HEK293 (cell line): ENCODE data around the gene ZNF579.

ENCODE experiments used
- CTCF ChIA-PET: fragments of 350-600 bp; formaldehyde crosslinking; extraction: SDS; loops from one replicate; lab custom pipeline; 2021; ENCODE audit warnings: antibody characterized with exemption; lab: Yijun Ruan, JAX
- POLR2A ChIA-PET: fragments of 300-600 bp; formaldehyde crosslinking; extraction: SDS; loops from one replicate; lab custom pipeline; 2020; ENCODE audit warnings: antibody characterized with exemption, inconsistent platforms; lab: Yijun Ruan, JAX
- H3K27ac ChIP-seq: fragments of 200-500 bp; sonication (Bioruptor generic); 2 replicates; pipeline ENCODE4 v1.5.1; 2014; ENCODE audit warnings: low read depth, low read length, control low read depth, inconsistent platforms; ENCODE audit errors: extremely low read depth
- H3K36me3 ChIP-seq, 2 experiments: fragments of 200-500 bp in 1 of 2; sonication (Bioruptor generic) in 1 of 2; 1 replicate in 1 of 2; 2 replicates in 1 of 2; pipeline ENCODE4 v1.5.1; 2014 to 2017; ENCODE audit warnings: inconsistent platforms in 2 of 2, low read length in 2 of 2; ENCODE audit not compliant: control insufficient read depth in 2 of 2, insufficient read depth in 1 of 2
- H3K4me1 ChIP-seq: fragments of 200-500 bp; sonication (Bioruptor generic); 2 replicates; pipeline ENCODE4 v1.5.1; 2014; ENCODE audit warnings: mild to moderate bottlenecking, low read length, inconsistent platforms; ENCODE audit not compliant: control insufficient read depth, insufficient read depth
- H3K4me3 ChIP-seq: 2 replicates; pipeline ENCODE4 v1.5.1; 2011; ENCODE audit warnings: low read depth, mild to moderate bottlenecking, control low read depth, low read length, moderate library complexity
- H3K9me3 ChIP-seq: fragments of 200-500 bp; sonication (Bioruptor generic); 2 replicates; pipeline ENCODE4 v1.5.1; 2014; ENCODE audit warnings: low read depth, low read length, inconsistent platforms; ENCODE audit not compliant: control insufficient read depth, insufficient read depth
- KLF1 ChIP-seq: fragments of 450-650 bp; formaldehyde crosslinking; IDR thresholded peaks from 2 replicates; pipeline ENCODE4 v1.5.1; 2016; ENCODE audit warnings: missing biosample characterization, missing genetic modification characterization
- KLF7 ChIP-seq: fragments of 450-650 bp; formaldehyde crosslinking; IDR thresholded peaks from 2 replicates; pipeline ENCODE4 v1.5.1; 2016; ENCODE audit warnings: missing biosample characterization, missing genetic modification characterization, borderline replicate concordance
- ZBTB21 ChIP-seq: fragments of 450-650 bp; formaldehyde crosslinking; IDR thresholded peaks from 2 replicates; pipeline ENCODE4 v1.5.1; 2017; ENCODE audit warnings: missing biosample characterization, missing genetic modification characterization
- ZNF112 ChIP-seq: fragments of 450-650 bp; formaldehyde crosslinking; IDR thresholded peaks from 2 replicates; pipeline ENCODE4 v1.5.0; 2017; ENCODE audit warnings: missing biosample characterization, missing genetic modification characterization
- ZNF174 ChIP-seq: fragments of 450-650 bp; formaldehyde crosslinking; IDR thresholded peaks from 2 replicates; pipeline ENCODE4 v1.5.0; 2017; ENCODE audit warnings: missing biosample characterization, mild to moderate bottlenecking, missing genetic modification characterization
- ZNF221 ChIP-seq: fragments of 450-650 bp; formaldehyde crosslinking; IDR thresholded peaks from 2 replicates; pipeline ENCODE4 v1.5.1; 2017; ENCODE audit warnings: missing biosample characterization, missing genetic modification characterization, borderline replicate concordance
- ZNF274 ChIP-seq, 2 experiments: fragments of 200-500 bp in 1 of 2; fragments of 450-650 bp in 1 of 2; sonication (Bioruptor generic) in 1 of 2; formaldehyde crosslinking in 1 of 2; IDR thresholded peaks; 2 replicates each; pipeline versions ENCODE4 v1.5.1 to v1.6.1; 2014 to 2016; ENCODE audit warnings: borderline replicate concordance in 1 of 2, inconsistent platforms in 1 of 2, low read length in 1 of 2, missing biosample characterization in 1 of 2, missing genetic modification characterization in 1 of 2
- ZNF311 ChIP-seq: fragments of 450-650 bp; formaldehyde crosslinking; IDR thresholded peaks from 2 replicates; pipeline ENCODE4 v1.5.1; 2017; ENCODE audit warnings: missing biosample characterization, missing genetic modification characterization, borderline replicate concordance
- ZNF354C ChIP-seq: fragments of 450-650 bp; formaldehyde crosslinking; IDR thresholded peaks from 2 replicates; pipeline ENCODE4 v1.5.1; 2016; ENCODE audit warnings: missing biosample characterization, missing genetic modification characterization, low read depth, borderline replicate concordance
- ZNF394 ChIP-seq: fragments of 450-650 bp; formaldehyde crosslinking; IDR thresholded peaks from 2 replicates; pipeline ENCODE4 v1.5.1; 2016; ENCODE audit warnings: missing biosample characterization, missing genetic modification characterization, mild to moderate bottlenecking, moderate library complexity, borderline replicate concordance
- ZNF510 ChIP-seq: fragments of 450-650 bp; formaldehyde crosslinking; IDR thresholded peaks from 2 replicates; pipeline ENCODE4 v1.5.1; 2018; ENCODE audit warnings: mild to moderate bottlenecking, missing genetic modification characterization, missing biosample characterization; ENCODE audit not compliant: insufficient replicate concordance
- ZNF548 ChIP-seq: fragments of 450-650 bp; formaldehyde crosslinking; IDR thresholded peaks from 2 replicates; pipeline ENCODE4 v1.5.1; 2016; ENCODE audit warnings: missing biosample characterization, missing genetic modification characterization
- ZNF560 ChIP-seq: fragments of 450-650 bp; formaldehyde crosslinking; IDR thresholded peaks from 2 replicates; pipeline ENCODE4 v1.5.1; 2017; ENCODE audit warnings: missing biosample characterization, missing genetic modification characterization, borderline replicate concordance
- ZNF629 ChIP-seq: fragments of 450-650 bp; formaldehyde crosslinking; IDR thresholded peaks from 2 replicates; pipeline ENCODE4 v1.5.1; 2017; ENCODE audit warnings: missing biosample characterization, missing genetic modification characterization
- ZNF707 ChIP-seq: fragments of 450-650 bp; formaldehyde crosslinking; IDR thresholded peaks from 2 replicates; pipeline ENCODE4 v1.5.1; 2016; ENCODE audit warnings: missing biosample characterization, missing genetic modification characterization
- ZNF792 ChIP-seq: fragments of 450-650 bp; formaldehyde crosslinking; IDR thresholded peaks from 2 replicates; pipeline ENCODE4 v1.5.1; 2016; ENCODE audit warnings: missing biosample characterization, missing genetic modification characterization
- ZNF843 ChIP-seq: fragments of 450-650 bp; formaldehyde crosslinking; IDR thresholded peaks from 2 replicates; pipeline ENCODE4 v1.5.1; 2016; ENCODE audit warnings: missing biosample characterization, missing genetic modification characterization
- TF ChIP-seq, protein P1 (sequence below): fragments of 450-650 bp; formaldehyde crosslinking; conservative IDR thresholded peaks from 2 replicates; pipeline ENCODE4 v1.5.1; 2016; ENCODE audit warnings: low read depth, missing biosample characterization, missing genetic modification characterization
- TF ChIP-seq, protein P2 (sequence below): fragments of 450-650 bp; formaldehyde crosslinking; IDR thresholded peaks from 2 replicates; pipeline ENCODE4 v1.5.0; 2017; ENCODE audit warnings: missing biosample characterization, missing genetic modification characterization, borderline replicate concordance
- TF ChIP-seq, protein P3 (sequence below): fragments of 450-650 bp; formaldehyde crosslinking; IDR thresholded peaks from 2 replicates; pipeline ENCODE4 v1.5.1; 2016; ENCODE audit warnings: missing biosample characterization, missing genetic modification characterization

ZNF579 gene

DNA sequence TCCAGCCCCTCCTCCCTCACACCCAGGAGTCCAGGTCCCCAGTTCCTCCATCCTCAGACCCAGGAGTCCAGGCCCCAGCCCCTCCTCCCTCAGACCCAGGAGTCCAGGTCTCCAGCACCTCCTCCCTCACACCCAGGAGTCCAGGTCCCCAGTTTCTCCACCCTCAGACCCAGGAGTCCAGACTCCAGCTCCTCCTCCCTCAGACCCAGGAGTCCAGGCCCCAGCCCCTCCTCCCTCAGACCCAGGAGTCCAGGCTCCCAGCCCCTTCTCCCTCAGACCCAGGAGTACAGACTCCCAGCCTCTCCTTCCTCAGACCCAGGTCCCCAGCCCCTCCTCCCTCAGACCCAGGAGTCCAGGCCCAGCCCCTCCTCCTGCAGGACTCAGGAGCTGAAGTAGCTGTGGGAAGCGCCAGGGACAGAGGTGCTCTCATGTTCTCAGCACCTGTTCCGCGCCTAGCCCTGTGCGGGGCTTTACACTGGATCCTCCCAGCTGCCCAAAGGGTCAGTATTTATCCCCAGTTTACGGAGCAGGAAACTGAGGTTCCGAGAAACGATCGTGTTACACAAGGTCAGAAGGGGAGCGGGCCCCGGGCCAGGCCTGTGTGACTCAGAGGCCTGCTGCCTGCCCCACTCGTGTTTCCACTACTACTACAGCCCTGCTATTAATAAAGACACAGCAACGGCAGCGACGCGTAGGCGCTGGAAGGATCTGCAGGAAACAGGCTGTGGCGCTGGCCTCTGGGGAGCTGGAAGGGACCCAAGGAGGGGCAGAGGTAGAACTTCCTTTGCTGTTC, 33.6 kb downstream of the ZNF579 start:
- Histone ChIP-seq H3K4me3 (no peak overlapping the region), H3K9me3 (no peaks in the 10 kb centered on the region), H3K4me1 (peaks cover 9% of the 10 kb centered on the region), H3K27ac (no peak overlapping the region)
- POLR2A ChIA-PET = interaction anchor here (0.6 kb wide), 1 partner anchor 27 kb away, joined by 4 read pairs; no protein-coding TSS in a partner anchor
- 0 out of 2 replicates have a peak, but pooled peaks have one; percentile 27 for TF ChIP-seq ZNF394 (tag by site-specific recombination)
- no peak for TF ChIP-seq ZNF112
- TF ChIP-seq, protein P1, sequence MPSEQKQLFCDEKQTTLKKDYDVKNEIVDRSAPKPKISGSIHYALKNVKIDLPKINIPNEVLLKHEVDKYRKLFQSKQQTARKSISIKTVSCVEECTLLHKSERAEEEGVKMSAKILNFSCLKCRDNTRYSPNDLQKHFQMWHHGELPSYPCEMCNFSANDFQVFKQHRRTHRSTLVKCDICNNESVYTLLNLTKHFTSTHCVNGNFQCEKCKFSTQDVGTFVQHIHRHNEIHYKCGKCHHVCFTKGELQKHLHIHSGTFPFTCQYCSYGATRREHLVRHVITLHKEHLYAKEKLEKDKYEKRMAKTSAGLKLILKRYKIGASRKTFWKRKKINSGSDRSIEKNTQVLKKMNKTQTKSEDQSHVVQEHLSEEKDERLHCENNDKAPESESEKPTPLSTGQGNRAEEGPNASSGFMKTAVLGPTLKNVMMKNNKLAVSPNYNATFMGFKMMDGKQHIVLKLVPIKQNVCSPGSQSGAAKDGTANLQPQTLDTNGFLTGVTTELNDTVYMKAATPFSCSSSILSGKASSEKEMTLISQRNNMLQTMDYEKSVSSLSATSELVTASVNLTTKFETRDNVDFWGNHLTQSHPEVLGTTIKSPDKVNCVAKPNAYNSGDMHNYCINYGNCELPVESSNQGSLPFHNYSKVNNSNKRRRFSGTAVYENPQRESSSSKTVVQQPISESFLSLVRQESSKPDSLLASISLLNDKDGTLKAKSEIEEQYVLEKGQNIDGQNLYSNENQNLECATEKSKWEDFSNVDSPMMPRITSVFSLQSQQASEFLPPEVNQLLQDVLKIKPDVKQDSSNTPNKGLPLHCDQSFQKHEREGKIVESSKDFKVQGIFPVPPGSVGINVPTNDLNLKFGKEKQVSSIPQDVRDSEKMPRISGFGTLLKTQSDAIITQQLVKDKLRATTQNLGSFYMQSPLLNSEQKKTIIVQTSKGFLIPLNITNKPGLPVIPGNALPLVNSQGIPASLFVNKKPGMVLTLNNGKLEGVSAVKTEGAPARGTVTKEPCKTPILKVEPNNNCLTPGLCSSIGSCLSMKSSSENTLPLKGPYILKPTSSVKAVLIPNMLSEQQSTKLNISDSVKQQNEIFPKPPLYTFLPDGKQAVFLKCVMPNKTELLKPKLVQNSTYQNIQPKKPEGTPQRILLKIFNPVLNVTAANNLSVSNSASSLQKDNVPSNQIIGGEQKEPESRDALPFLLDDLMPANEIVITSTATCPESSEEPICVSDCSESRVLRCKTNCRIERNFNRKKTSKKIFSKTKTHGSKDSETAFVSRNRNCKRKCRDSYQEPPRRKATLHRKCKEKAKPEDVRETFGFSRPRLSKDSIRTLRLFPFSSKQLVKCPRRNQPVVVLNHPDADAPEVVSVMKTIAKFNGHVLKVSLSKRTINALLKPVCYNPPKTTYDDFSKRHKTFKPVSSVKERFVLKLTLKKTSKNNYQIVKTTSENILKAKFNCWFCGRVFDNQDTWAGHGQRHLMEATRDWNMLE (tag by site-specific recombination) = no peak
- no peak for TF ChIP-seq KLF7 (tag by site-specific recombination)
- TF ChIP-seq, all 188 proteins: peak for 1
- H3K36me3 ChIP-seq = no peaks in the 10 kb centered on the region
- CTCF ChIA-PET = interaction anchor here (0.6 to 1.6 kb wide), 5 partner anchors 27 to 85 kb away, joined by 3 to 5 read pairs (median 3); no protein-coding TSS in a partner anchor

DNA sequence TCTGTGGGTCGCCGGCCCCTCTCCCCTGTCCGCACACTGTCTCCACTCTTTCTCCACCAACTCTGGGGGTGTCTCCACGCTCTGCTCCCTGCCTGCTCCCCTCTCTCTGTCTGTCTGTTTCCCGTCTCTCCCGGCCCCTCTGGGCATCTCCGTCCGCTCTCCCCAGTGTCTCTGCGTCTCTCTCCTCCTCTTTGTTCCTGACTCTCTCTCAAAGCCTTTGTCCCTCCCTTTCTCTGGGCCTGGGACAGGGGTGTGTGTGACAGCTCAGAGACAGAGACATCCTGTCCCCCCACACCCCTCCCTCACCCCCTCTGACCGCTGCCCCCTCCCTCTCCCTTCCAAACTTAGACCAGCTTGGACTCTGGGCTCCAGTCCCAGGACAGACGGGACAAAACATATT, 34.6 kb downstream of the ZNF579 start:
- TF ChIP-seq ZNF174 (tag by site-specific recombination) = no peak
- TF ChIP-seq ZBTB21 (tag by site-specific recombination) = no peak
- no peak for TF ChIP-seq ZNF707 (tag by site-specific recombination)
- no peak for TF ChIP-seq ZNF354C
- TF ChIP-seq ZNF221 = no peak
- no peak for TF ChIP-seq ZNF548 (tag by site-specific recombination)
- TF ChIP-seq KLF1 (tag by site-specific recombination) = no peak
- no peak for TF ChIP-seq ZNF560 (tag by site-specific recombination)
- TF ChIP-seq ZNF311 (tag by site-specific recombination) = no peak
- no peak for TF ChIP-seq ZNF274 (IDR thresholded peaks at IDR 0.05; ENCODE audit: low read length)
- no peak for TF ChIP-seq ZNF274 (tag by site-specific recombination; IDR thresholded peaks at IDR 0.05; ENCODE audit: borderline replicate concordance)
- TF ChIP-seq ZNF629 (tag by site-specific recombination) = no peak
- TF ChIP-seq ZNF510 = no peak
- TF ChIP-seq, protein P2, sequence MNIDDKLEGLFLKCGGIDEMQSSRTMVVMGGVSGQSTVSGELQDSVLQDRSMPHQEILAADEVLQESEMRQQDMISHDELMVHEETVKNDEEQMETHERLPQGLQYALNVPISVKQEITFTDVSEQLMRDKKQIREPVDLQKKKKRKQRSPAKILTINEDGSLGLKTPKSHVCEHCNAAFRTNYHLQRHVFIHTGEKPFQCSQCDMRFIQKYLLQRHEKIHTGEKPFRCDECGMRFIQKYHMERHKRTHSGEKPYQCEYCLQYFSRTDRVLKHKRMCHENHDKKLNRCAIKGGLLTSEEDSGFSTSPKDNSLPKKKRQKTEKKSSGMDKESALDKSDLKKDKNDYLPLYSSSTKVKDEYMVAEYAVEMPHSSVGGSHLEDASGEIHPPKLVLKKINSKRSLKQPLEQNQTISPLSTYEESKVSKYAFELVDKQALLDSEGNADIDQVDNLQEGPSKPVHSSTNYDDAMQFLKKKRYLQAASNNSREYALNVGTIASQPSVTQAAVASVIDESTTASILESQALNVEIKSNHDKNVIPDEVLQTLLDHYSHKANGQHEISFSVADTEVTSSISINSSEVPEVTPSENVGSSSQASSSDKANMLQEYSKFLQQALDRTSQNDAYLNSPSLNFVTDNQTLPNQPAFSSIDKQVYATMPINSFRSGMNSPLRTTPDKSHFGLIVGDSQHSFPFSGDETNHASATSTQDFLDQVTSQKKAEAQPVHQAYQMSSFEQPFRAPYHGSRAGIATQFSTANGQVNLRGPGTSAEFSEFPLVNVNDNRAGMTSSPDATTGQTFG (tag by site-specific recombination) = no peak
- TF ChIP-seq ZNF792 (tag by site-specific recombination) = no peak
- TF ChIP-seq, protein P3, sequence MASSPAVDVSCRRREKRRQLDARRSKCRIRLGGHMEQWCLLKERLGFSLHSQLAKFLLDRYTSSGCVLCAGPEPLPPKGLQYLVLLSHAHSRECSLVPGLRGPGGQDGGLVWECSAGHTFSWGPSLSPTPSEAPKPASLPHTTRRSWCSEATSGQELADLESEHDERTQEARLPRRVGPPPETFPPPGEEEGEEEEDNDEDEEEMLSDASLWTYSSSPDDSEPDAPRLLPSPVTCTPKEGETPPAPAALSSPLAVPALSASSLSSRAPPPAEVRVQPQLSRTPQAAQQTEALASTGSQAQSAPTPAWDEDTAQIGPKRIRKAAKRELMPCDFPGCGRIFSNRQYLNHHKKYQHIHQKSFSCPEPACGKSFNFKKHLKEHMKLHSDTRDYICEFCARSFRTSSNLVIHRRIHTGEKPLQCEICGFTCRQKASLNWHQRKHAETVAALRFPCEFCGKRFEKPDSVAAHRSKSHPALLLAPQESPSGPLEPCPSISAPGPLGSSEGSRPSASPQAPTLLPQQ = no peak
- no peak for TF ChIP-seq ZNF843 (tag by site-specific recombination)
- Histone ChIP-seq H3K27ac (no peak overlapping the region), H3K36me3 (no peaks in the 10 kb centered on the region), H3K4me3 (no peak overlapping the region), H3K4me1 (peaks cover 9% of the 10 kb centered on the region), H3K9me3 (no peaks in the 10 kb centered on the region)
- ChIA-PET POLR2A (no interaction called here), CTCF (interaction anchor here (0.6 to 1.6 kb wide), 4 partner anchors 28 to 86 kb away, joined by 3 to 5 read pairs (median 4); no protein-coding TSS in a partner anchor)
